Measurements from ENCODE around the gene GOT1.

- no peak for TF ChIP-seq PRDM4 (tag by site-specific recombination; IDR thresholded peaks at IDR 0.05)
- TF ChIP-seq CTCF (tag by site-specific recombination; IDR thresholded peaks at IDR 0.05) = no peak
- no peak for TF ChIP-seq ZBTB49 (tag by site-specific recombination; IDR thresholded peaks at IDR 0.05; ENCODE audit: low read depth)
- TF ChIP-seq ZNF501 (tag by site-specific recombination; IDR thresholded peaks at IDR 0.05) = no peak
- TF ChIP-seq REST (tag by site-specific recombination; IDR thresholded peaks at IDR 0.05) = no peak
- no peak for TF ChIP-seq ZNF677 (tag by site-specific recombination; IDR thresholded peaks at IDR 0.05)
- no peak for TF ChIP-seq AEBP2 (tag by site-specific recombination; IDR thresholded peaks at IDR 0.05; ENCODE audit: borderline replicate concordance)
Observed at GRCh38 chr10:99389729-99390480, 40.5 kb downstream of the GOT1 start.
